ENCODE results near the gene TMEM238.
A peak's percentile ranks its signal among the peaks of the same experiment; 100 is the strongest.

TMEM238 gene

GRCh38 chr19:55400281-55401087, 16.4 kb upstream of the TMEM238 start:
- FAIRE-seq, result peak; percentile 42

- no peak for FAIRE-seq
Observed at GRCh38 chr19:55398200-55398925, 14.3 kb upstream of the TMEM238 start.

- no peak for FAIRE-seq
Observed at GRCh38 chr19:55392820-55393761, 9.0 kb upstream of the TMEM238 start.

- no peak for FAIRE-seq
Observed at GRCh38 chr19:55391702-55392615, 7.9 kb upstream of the TMEM238 start.

- FAIRE-seq, result no peak
Observed at GRCh38 chr19:55391191-55391670, 7.1 kb upstream of the TMEM238 start.

- FAIRE-seq, result no peak
Observed at GRCh38 chr19:55390461-55390880, 6.4 kb upstream of the TMEM238 start.

GRCh38 chr19:55389386-55390317, 5.6 kb upstream of the TMEM238 start:
- no peak for FAIRE-seq

- FAIRE-seq, result no peak
Observed at GRCh38 chr19:55387736-55388497, 3.8 kb upstream of the TMEM238 start.

- no peak for FAIRE-seq
Observed at GRCh38 chr19:55386493-55386971, 2.4 kb upstream of the TMEM238 start.

- peak; percentile 92 for FAIRE-seq
Observed at GRCh38 chr19:55385724-55386492, 1.8 kb upstream of the TMEM238 start, which contains the start of gene RPL28. TSS of gene RPL28 (plus strand) at chr19:55385932. CDS start at chr19:55386358, 426 bp downstream.

GRCh38 chr19:55384920-55385723, 1.0 kb upstream of the TMEM238 start:
- no peak for FAIRE-seq

GRCh38 chr19:55383279-55384130, 587 bp downstream of the TMEM238 start:
- FAIRE-seq, result no peak

- no peak for FAIRE-seq
Observed at GRCh38 chr19:55382522-55383054, 1.5 kb downstream of the TMEM238 start.

GRCh38 chr19:55382013-55382412, 2.1 kb downstream of the TMEM238 start:
- FAIRE-seq, result no peak

- no peak for FAIRE-seq
Observed at GRCh38 chr19:55379174-55379573, 4.9 kb downstream of the TMEM238 start.

- no peak for FAIRE-seq
Observed at GRCh38 chr19:55377356-55378131, 6.5 kb downstream of the TMEM238 start.
